GM12801 (cell line): ENCODE measurements around the gene NBPF3.

Source experiments
- CTCF ChIP-seq: IDR thresholded peaks from one replicate; pipeline ENCODE4 v1.5.1; 2011; ENCODE audit warnings: control low read depth; ENCODE audit not compliant: insufficient read length; ENCODE audit errors: extremely low read depth

The NBPF3 gene

GRCh38 chr1:21534146-21534545 lies 94.2 kb downstream of the NBPF3 start:
- TF ChIP-seq CTCF = no peak
